Rectal smooth muscle tissue (tissue), 1 donor: ENCODE data around the gene CNGA2.

Source experiments
- H3K27ac ChIP-seq: one replicate; pipeline ENCODE4 v1.7.0; 2013; ENCODE audit warnings: low read depth, low read length, inconsistent platforms
- H3K27me3 ChIP-seq: one replicate; pipeline ENCODE4 v1.7.0; 2013; ENCODE audit warnings: low read length; ENCODE audit not compliant: control insufficient read depth, insufficient read depth
- H3K36me3 ChIP-seq: one replicate; pipeline ENCODE4 v1.7.0; 2013; ENCODE audit warnings: low read length; ENCODE audit not compliant: control insufficient read depth, insufficient read depth
- H3K4me1 ChIP-seq: one replicate; pipeline ENCODE4 v1.7.0; 2013; ENCODE audit warnings: low read length; ENCODE audit not compliant: control insufficient read depth, insufficient read depth
- H3K4me3 ChIP-seq: one replicate; pipeline ENCODE4 v1.7.0; 2013; ENCODE audit warnings: low read length
- H3K9ac ChIP-seq: one replicate; pipeline ENCODE4 v1.7.0; 2013; ENCODE audit warnings: low read length

CNGA2 gene

DNA sequence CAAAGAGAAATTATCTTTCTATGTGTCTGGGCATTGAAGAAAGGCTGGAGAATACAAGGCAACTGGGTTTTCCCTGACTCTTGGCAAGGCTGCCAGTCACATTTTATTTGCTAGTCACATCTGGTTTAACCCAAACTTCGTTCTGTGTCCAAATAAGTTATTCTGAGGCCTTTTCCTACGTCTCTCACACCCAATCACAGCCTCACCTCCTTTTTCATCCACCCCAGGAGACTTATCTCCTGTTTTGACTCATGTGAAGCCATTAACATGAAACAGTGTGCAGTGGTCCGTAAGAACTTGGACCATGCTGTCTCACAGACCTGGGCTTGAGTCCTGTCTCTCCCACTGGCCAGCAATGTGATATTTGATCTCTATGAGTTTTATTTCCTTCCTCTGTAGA, 59.3 kb downstream of the CNGA2 start:
- Histone ChIP-seq H3K4me1 (no peaks in the 10 kb centered on the region), H3K9ac (no peak overlapping the region), H3K27ac (no peak overlapping the region), H3K4me3 (no peak overlapping the region), H3K36me3 (no peaks in the 10 kb centered on the region), H3K27me3 (no peaks in the 10 kb centered on the region)
